Stimulated activated naive CD4-positive, alpha-beta T cell treated with Interleukin-2 at 50 U/mL for 16 hours (primary cell): ENCODE data around the gene CMTM7.
A peak's percentile ranks its signal among the peaks of the same experiment; 100 is the strongest.

Experiments
- DNase-seq: peaks from one replicate; lab custom pipeline; 2025; lab: John Stamatoyannopoulos, UW

Gene CMTM7

DNA sequence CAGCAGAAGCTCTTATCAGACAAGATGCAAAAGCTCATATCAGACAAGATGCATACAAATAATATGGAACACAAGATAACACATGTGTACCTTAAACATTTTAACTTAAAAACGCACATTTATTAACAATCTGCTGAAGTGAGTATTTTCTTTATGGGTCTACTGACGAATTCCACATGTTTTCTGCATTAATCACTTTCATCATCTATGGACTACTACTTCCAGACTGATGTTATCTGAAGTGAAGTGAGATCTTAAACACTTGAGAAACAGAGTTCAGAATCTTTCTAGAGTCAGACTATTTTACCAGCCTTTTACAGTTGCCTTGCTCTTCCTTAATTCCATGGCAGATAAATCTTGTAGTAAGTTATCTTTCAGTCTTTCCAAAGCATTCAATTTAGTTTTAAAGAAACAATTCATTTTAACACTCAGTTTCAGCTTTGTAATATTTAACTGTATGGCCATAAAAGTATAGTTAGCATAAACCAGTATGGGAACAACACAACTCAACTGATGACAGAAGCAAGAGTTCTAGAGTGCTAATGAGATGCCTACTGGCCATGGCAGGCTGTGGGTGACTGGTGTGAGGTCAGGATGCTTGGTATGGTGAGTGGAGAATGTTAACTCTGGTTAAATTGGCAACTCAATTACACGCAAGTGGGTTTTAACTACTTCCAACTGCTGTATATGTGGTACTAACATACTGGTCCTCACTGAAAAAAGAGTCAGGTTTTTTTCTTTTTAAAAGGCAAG, 101.2 kb downstream of the CMTM7 start:
- no peak for DNase-seq

DNA sequence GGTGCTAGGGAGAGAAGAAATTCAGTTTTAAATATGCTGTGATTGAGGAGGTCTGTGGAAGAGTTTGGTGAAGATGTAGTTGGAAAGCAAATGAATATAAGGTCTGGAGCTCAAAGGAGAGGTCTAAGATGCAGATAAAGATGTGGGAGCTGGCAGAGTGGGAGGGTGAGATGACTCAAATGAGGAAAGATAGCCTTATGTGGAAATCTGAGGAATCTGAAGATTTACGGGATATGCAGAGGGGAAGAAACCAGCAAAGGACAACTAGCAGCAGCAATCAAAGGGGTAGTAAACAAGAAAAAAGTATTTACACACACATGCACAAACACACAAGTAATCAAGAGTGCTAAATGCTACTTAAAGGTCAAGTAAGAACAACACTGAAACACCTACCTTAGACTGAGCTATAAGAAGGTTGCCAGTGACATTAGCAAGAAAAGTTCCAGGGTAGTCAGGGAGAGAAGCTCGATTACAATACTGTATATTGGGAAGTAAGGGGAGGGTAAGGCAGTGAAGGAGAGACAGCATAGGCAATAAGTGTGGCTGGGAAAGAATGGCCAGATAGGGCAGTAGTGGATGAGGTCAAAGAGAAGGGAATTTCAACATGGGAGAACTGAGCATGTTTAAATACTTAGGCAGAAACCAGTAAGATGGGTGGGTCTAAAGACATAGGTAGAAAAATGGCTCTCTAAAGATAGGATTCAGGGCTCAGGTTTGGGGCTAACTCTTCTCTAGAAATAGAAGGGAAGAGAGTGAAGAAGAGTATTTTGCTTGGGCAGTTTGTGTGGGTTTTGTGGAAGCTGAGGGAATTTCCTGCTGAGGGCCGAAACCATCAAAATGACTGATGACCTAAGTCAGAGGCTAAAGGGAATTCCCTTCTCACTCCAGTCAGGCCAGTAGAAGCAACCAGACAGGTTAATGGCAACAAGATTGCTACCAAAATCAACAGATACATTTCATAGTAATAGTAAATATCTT, 102.1 kb downstream of the CMTM7 start:
- no peak for DNase-seq

DNA sequence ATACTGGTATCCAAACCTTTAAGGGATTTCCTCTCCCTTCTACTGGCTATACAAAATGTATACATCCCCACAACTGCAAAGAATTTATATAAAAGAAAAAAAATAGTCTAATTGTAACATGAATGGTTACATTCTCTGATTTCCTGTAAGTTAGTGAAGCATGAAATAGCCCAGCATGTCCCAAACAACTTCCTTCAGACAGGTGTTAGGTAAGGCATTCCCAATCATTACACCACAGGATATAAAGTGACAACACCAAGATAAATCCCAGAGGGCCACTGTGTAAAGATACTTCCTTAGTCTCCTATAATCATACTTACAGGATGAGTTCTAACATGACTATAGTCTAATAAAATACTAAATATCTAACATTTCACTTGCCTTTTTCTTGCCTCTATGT, 103.4 kb downstream of the CMTM7 start:
- DNase-seq = no peak

GRCh38 chr3:32495609-32496008, 104.0 kb downstream of the CMTM7 start:
- no peak for DNase-seq

DNA sequence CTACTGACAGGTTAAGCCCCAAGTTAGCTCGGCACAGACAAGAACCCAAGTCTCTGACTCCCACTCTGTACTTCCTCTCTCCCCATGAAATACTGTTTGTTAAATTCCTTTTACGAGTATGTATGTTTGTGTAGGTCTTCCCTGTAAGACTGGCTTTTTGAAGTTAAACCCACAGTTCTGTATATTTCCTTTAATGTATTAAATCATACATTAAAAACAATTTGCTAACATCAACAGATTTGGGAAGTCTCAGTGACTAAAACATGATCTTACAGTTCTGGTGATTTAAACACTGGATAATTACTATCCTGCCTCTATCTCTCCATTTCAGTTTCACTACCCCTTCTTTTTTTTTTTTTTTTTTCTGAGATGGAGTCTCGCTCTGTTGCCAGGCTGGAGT, 106.6 kb downstream of the CMTM7 start:
- DNase-seq = no peak

- DNase-seq = no peak
These were observed 107.3 kb downstream of the CMTM7 start for GRCh38 chr3:32498992-32499391.

GRCh38 chr3:32499585-32499984, 107.9 kb downstream of the CMTM7 start:
- DNase-seq = no peak

DNA sequence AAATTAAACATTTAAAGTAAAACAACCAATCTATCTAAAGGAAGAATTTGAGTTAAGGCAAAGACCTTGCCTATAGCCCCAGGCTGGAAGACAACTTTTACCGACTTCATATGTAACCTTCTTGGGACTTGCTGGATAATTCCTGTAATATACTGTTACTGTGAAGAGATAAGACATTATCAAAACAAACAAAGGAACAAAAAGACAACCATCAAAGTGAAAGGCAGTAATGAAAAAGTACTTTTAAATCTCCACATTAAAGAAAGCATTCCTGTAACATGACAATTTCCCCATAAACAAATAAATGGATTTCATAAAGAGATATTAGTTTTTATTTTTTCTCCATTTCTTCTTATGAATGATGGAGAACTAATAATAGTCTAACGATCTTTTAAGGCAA, 108.6 kb downstream of the CMTM7 start:
- DNase-seq = no peak

DNA sequence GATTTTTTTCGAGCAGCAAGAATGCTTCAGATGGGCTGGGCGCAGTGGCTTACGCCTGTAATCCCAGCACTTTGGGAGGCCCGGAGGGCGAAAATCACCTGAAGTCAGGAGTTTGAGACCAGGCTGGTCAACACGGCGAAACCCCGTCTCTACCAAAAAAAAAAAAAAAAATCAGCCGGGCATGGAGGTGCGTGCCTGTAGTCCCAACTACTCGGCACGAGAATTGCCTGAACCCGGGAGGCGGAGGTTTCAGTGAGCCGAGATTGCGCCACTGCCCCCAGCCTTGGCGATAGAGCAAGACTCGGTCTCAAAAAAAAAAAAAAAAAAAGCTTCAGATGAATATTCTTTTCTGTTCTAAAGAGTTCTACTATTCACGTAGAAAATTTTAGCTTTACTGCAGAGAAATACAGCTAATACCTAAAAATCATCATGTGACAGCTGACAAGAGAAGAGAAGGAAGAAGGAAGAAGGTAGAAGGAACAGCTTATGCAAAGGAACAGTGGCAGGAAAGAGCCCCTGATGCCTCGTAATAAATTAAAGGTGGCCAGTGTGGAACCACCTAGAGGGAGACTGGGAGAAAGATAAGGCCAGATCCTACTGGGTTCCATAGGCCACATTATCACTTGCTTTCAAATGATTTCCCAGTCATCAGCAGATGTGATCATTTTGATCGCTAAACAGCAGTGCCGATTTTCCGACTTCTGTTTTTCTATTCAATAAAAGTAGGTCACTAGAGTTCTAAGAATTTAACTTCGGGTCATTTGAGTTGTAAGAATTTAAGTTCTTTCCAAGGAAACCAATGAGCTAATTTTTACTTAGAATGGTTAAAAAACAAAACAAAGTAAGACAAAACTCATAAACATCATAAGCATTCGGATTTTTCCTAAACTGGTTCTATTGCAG, 109.5 kb downstream of the CMTM7 start:
- DNase-seq = no peak

DNA sequence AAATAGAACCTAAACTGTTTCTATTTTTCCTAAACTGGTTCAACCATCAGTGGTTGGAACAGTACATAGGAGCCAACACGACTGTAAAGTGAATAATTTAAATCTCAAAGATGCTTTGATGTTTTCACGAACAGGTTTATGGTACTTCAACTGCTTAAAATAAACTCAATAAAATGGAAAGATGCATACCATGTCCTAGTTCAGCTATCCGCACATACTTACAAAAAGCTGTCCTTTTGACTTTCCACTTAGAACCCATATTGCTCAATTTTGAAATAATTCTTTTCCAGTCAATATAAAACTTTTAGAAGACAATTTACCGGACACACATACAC, 110.1 kb downstream of the CMTM7 start:
- DNase-seq = no peak

DNA sequence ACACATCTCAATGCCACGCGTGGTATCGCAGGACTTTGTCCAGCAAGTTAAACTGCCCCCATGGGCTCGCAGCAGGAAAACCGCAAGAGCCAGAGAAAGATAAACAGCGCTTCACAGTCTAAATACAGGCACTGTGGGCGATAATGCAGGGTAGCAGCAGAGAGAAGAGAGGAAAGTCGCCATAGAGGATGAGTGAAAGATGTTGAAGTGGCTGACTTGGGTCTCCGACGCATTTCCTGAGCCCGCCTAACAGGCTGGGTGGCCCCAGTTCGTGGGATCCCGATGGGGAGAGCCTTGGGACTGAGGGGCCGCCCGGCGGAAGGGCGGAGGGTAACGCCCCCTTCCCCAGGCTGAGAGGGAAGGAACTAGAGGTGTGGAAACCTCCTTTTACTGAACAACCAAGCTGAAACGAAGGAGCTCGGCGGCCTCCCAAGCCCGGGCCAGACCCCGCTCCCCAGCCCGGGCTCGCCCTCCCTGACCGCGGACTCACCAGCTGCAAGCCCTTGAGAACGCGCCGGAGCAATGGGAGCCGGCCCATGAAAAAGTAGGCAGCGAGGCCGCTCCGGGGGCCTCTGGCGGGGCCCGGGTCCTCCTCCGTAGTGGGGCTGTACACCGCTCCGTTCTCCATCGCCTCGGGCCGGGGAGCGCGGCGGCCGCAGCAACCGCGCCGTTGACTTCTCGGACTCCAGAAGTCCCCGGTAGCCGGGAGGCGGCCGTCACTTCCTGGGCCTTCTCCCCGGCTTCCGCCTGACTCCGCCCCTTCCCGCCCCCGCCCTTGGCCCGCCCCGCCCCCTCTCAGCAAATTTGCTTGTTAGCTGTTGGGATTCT, 110.7 kb downstream of the CMTM7 start, which contains the start of gene CMTM6:
Gene CMTM6 (minus strand): TSS at position 735 of the 828 bp plus-strand sequence. CDS start 107 bp downstream, at position 628.
- DNase-seq = peak; percentile 79

- no peak for DNase-seq
These were observed 111.3 kb downstream of the CMTM7 start for GRCh38 chr3:32502946-32503286.
